HCT116 (cell line): Measurements from ENCODE around the gene LORICRIN.

Source experiments
- CTCF ChIP-seq, 3 experiments: fragments of 200-600 bp in 1 of 3; sonication (generic) in 1 of 3; IDR thresholded peaks in 2 of 3; conservative IDR thresholded peaks in 1 of 3; 2 replicates each; pipeline ENCODE4 v1.5.1; 2012 to 2017; ENCODE audit warnings: low read depth in 2 of 3, low read length in 2 of 3, antibody characterized with exemption in 1 of 3, borderline replicate concordance in 1 of 3, control low read depth in 1 of 3, mild to moderate bottlenecking in 1 of 3, mixed read lengths in 1 of 3, mixed run types in 1 of 3, moderate library complexity in 1 of 3; ENCODE audit not compliant: insufficient read depth in 1 of 3
- EZH2 ChIP-seq: fragments of 200-600 bp; sonication (generic); IDR thresholded peaks from 2 replicates; pipeline ENCODE4 v1.6.1; 2017; ENCODE audit warnings: antibody characterized with exemption, mixed run types
- EZH2phosphoT487 ChIP-seq: fragments of 200-600 bp; IDR thresholded peaks from 2 replicates; pipeline ENCODE4 v1.6.1; 2018; ENCODE audit warnings: antibody characterized with exemption, borderline replicate concordance
- JUND ChIP-seq: IDR thresholded peaks from 2 replicates; pipeline ENCODE4 v1.6.1; 2012
- POLR2A ChIP-seq: IDR thresholded peaks from 2 replicates; pipeline ENCODE4 v1.7.0; 2011; ENCODE audit warnings: borderline replicate concordance; ENCODE audit not compliant: insufficient read depth, insufficient read length; ENCODE audit errors: extremely low read depth
- POLR2AphosphoS5 ChIP-seq: IDR thresholded peaks from 2 replicates; pipeline ENCODE4 v1.6.1; 2011; ENCODE audit warnings: mild to moderate bottlenecking, low read depth, low read length, moderate library complexity
- RAD21 ChIP-seq: IDR thresholded peaks from 2 replicates; pipeline ENCODE4 v1.6.1; 2012; ENCODE audit warnings: low read depth, mild to moderate bottlenecking
- TF ChIP-seq, protein P1 (sequence below): IDR thresholded peaks from 2 replicates; pipeline ENCODE4 v1.6.1; 2012
- TF ChIP-seq, protein P2 (sequence below): IDR thresholded peaks from 2 replicates; pipeline ENCODE4 v1.6.1; 2012; ENCODE audit warnings: low read depth

DNA sequence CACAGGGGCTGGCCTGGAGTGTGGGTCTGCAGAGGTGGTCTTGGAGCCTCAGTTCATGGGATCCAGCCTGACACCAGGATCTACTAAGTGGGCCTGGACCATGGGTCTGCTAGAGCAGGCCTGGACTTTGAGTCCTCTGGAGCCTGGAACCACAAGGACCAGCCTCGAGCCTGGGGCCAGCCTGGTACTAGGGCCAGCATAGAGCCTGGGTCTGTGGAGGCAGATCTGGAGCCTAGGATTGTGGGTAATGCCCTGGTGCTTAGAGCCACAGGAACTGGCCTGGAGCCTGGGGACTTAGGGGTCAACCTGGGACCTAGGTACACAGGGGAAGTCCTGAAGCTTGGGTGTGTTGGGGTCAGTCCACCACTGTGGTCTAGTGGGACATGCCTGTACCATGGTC, 12.7 kb downstream of the LORICRIN start:
- TF ChIP-seq CTCF (IDR thresholded peaks at IDR 0.05 in 2 of 3, conservative IDR thresholded peaks at IDR 0.05 in 1 of 3; ENCODE audit: borderline replicate concordance in 1 of 3, insufficient read depth in 1 of 3, low read depth in 2 of 3, low read length in 2 of 3) (no peak), RAD21 (no peak), POLR2AphosphoS5 (no peak), POLR2A (no peak), EZH2phosphoT487 (no peak), EZH2 (no peak), JUND (no peak)
- TF ChIP-seq, protein P1, sequence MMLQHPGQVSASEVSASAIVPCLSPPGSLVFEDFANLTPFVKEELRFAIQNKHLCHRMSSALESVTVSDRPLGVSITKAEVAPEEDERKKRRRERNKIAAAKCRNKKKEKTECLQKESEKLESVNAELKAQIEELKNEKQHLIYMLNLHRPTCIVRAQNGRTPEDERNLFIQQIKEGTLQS: no peak
- TF ChIP-seq, protein P2, sequence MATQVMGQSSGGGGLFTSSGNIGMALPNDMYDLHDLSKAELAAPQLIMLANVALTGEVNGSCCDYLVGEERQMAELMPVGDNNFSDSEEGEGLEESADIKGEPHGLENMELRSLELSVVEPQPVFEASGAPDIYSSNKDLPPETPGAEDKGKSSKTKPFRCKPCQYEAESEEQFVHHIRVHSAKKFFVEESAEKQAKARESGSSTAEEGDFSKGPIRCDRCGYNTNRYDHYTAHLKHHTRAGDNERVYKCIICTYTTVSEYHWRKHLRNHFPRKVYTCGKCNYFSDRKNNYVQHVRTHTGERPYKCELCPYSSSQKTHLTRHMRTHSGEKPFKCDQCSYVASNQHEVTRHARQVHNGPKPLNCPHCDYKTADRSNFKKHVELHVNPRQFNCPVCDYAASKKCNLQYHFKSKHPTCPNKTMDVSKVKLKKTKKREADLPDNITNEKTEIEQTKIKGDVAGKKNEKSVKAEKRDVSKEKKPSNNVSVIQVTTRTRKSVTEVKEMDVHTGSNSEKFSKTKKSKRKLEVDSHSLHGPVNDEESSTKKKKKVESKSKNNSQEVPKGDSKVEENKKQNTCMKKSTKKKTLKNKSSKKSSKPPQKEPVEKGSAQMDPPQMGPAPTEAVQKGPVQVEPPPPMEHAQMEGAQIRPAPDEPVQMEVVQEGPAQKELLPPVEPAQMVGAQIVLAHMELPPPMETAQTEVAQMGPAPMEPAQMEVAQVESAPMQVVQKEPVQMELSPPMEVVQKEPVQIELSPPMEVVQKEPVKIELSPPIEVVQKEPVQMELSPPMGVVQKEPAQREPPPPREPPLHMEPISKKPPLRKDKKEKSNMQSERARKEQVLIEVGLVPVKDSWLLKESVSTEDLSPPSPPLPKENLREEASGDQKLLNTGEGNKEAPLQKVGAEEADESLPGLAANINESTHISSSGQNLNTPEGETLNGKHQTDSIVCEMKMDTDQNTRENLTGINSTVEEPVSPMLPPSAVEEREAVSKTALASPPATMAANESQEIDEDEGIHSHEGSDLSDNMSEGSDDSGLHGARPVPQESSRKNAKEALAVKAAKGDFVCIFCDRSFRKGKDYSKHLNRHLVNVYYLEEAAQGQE: no peak
